WI38 (cell line): ENCODE results near the gene TSPO.

Source experiments
- H3K4me3 ChIP-seq: 2 replicates; pipeline ENCODE4 v1.5.1; 2011; ENCODE audit warnings: low read depth, mild to moderate bottlenecking, control low read depth, low read length
- TF ChIP-seq, protein P1 (sequence below): IDR thresholded peaks from 2 replicates; pipeline ENCODE4 v1.5.1; 2012; ENCODE audit warnings: low read depth, mild to moderate bottlenecking, control low read depth, low read length

TSPO gene

DNA sequence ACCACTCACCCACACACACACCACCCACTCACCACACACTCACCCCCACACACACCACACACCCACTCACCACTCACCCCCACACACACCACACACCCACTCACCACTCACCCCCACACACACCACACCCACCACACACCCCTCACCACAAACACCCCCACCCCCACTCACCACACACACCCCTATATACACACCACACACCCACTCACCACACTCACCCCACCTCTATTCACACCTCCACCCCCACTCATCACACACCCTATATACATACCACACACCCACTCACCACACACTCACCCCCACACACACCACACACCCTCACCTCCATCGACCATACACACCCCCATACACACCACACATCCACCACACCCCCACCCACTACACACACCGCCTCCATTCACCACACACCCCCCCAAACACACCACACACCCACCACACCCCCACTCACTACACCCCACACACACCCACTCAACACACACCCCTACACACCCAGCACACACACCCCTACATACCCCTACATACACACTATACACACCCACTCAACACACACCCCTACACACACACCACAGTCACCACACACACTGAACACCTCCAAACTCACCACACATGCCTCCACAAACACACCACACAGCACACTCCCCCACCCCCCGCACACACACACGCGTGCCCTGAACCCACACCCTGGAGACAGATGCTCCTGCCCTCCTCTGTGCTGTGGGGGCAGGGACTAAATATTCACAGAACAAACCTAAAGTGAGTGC lies 54.6 kb downstream of the TSPO start:
- TF ChIP-seq, protein P1, sequence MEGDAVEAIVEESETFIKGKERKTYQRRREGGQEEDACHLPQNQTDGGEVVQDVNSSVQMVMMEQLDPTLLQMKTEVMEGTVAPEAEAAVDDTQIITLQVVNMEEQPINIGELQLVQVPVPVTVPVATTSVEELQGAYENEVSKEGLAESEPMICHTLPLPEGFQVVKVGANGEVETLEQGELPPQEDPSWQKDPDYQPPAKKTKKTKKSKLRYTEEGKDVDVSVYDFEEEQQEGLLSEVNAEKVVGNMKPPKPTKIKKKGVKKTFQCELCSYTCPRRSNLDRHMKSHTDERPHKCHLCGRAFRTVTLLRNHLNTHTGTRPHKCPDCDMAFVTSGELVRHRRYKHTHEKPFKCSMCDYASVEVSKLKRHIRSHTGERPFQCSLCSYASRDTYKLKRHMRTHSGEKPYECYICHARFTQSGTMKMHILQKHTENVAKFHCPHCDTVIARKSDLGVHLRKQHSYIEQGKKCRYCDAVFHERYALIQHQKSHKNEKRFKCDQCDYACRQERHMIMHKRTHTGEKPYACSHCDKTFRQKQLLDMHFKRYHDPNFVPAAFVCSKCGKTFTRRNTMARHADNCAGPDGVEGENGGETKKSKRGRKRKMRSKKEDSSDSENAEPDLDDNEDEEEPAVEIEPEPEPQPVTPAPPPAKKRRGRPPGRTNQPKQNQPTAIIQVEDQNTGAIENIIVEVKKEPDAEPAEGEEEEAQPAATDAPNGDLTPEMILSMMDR: no peak
- no peak overlapping the region for H3K4me3 ChIP-seq

DNA sequence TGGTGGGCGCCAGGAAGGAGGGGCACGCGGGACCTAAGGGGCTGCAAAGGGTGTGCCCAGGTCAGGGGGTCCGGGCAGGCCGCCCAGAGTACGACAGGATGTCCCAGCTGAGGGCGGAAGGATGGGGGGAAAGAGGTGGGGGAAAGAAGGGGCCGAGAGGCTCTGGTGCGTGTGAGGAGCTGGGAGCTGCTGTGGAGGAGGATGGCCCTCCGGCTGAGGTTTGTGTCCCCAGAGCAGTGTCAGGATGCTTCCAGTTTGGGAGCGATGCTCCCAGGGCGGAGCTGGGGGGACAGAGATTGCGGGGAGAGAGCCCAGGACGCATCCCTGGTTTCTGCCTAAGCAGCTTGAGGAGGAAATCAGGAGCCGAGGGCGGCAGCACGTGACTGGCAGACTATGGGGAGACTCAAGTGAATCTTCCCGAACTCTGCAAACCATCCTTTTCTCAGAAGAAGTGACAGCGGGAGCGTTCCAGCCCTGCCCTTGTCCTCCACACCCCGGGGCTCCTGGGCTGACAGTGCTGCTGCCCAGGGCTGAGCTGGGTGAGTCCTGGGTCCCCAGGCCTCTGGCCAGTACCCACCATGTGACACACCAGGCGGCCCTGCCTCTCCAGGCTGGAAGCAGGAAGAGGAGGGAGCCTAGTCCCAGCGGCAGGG lies 55.3 kb downstream of the TSPO start:
- no peak overlapping the region for H3K4me3 ChIP-seq
- TF ChIP-seq, protein P1: no peak

DNA sequence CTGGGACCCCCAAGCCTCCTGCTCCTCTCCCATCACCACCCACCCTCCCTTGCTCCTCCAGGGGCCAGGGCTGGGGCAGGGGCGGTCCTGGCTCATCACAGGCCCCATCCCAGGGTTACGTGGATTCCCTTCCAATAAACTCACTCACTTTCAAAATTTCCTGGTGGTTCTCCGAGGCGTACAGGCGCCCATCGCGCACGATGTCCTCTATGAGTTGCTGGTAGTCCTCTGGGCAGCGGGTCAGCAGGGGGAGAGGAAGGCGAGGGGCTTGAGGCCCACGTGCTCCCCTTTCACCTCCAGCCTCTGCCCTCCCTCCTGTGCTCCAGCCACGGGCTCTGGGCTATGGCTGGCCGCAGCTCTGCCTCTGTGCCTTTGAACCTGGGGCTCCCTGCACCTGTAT lies 56.0 kb downstream of the TSPO start:
- H3K4me3 ChIP-seq: no peak overlapping the region
- TF ChIP-seq, protein P1: no peak

DNA sequence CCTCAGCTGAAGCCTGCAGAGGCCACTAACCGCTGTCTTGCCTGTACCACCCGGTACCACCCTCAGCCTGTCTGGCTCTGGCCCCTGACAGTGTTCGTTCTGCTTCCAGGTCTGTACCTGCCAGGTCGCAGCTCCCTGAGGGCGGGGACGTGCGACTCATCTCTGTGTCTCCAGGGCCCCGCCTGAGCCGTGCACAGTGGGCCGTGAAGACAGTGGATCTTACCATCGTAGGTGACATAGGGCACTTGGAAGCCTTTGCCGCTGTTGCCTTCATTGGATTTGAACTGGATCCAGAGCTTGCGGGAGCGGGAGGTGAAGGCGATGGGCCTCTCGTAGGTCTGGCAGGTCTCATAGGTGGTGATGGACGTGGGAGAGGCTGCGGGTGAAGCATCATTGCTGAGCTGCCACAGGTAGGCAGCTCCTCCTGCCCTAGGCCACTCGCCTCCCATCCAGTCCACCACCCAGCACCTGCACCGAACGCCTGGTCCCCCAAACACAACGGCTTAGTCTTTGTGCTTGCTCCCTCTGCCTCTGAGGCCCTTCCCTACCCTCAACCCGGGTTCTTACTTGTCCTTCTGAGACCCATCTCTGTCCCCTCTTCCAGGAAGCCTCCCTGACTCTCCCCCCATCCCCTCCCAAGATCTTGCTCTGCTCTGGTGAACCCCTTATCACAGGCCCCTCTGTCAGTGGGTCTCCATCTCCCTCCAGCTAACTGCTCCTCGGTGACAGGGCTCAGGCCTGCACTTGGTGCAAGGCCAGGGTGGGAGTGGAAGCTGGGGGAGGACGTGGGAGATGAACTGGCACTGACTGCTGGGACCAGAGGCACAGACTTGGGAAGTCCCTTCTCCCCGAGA lies 56.7 kb downstream of the TSPO start:
- TF ChIP-seq, protein P1: no peak
- H3K4me3 ChIP-seq: no peak overlapping the region

DNA sequence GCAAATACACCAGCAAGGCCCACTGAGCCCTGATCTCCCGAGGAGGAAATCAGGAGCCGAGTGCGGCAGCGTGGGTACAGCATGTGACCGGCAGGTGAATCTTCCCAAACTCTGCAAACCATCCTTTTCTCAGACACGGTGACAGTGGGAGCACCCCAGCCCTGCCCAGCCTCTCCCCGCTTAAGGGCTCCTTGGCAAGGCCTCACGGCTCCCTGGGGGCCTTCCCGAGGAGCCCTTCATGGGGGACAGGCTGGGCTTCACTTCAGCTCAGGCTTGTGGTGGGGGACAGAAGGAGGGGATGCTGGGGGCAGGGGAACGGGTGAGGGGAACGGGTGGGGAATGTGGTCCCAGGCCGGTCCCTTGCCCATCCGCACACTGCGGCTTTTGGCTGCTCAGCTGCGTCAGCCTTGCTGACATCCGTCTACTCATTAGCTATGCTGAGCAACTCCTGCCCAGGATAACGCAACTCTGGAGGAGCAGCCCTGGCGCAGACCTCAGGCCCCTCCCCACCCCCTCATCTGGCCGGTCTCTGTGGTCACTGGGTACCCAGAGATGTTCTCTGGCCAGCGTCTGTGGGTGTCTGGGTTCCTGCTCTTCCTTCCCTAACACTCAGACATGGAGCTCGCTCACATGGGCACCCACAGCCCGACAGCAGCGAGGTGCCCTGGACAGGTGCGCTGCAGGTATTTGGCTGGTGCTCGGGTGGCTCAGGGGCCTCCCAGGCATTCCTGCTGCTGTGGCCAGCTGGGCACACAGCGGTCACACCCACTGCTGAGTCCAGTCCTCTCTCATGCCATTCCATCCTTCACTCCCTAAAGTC lies 57.6 kb downstream of the TSPO start:
- no peak overlapping the region for H3K4me3 ChIP-seq
- TF ChIP-seq, protein P1: no peak

DNA sequence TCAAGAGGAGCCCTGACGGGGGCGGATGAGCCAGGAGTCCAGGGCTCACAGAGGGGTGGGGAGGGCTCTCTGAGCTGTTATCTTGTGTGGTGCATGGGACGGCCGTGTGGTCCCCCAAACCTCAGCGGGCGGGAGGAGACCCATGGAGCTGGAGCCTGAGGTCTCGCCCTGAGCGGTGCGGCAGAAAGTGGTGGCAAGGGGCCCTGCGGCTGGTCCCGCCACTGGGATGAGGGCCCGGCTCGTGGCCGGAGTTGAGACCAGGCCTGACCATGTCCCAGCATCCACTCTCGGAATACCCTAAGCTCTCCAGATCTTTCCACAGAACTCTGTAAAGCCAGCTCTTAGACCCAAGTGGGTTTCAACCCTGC lies 58.1 kb downstream of the TSPO start:
- TF ChIP-seq, protein P1: no peak

More for the DNA sequence above, 58.1 kb downstream of the TSPO start:
- no peak overlapping the region for H3K4me3 ChIP-seq
